ENCODE measurements around the gene ALX4. TPM values are rescaled to one million over a fixed set of nuclear protein-coding genes. Genes with fewer than 3 reads are reported as not detected.

Gene ALX4
- total and polyA plus RNA-seq, 4 experiments from 2014 or later = not detected

DNA sequence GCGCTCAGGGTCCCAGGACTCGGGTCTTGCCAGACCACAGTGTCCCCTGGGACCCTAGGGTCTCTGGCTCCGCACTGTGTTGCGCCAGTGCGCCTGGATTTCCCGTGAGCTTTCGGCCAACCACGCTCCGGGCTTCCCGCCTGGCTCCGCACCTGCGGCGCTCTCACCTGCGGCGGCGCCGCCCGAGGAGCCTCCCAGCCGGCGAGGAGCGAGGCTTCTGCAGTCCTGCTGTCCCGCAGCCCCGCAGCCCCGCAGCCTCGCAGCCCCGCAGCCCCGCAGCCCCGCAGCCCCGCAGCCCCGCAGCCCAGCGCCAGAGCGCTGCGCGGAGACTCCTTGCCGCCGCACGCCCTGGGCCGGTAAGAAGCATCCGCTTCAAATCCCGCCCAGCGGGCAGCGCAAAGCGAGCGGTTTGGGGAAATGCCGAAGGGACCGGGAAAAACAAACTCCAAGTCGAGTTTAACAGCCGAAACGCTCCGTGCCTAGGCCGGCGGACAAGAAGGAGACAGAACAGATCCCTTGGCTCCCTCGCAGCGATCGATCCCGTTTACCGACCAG lies 939 bp downstream of the ALX4 start:
- DNase-seq = no peak
- no peak overlapping the region for H3K27ac Mint-ChIP-seq
- Histone ChIP-seq H3K9me3 (ENCODE audit: control insufficient read depth in 1 of 2, low read length in 2 of 2) (no peaks in the 10 kb centered on the region), H3K36me3 (ENCODE audit: insufficient read depth, low read length) (no peaks in the 10 kb centered on the region), H3K27me3 (ENCODE audit: insufficient read depth, low read length) (peaks cover 56% of the 10 kb centered on the region), H3K4me3 (ENCODE audit: low read length in 2 of 2) (peak overlapping the region in 1 of 2 donors; percentile 19), H3K4me1 (ENCODE audit: insufficient read depth, low read length) (peaks cover 23% of the 10 kb centered on the region), H3K27ac (ENCODE audit: low read depth, low read length) (no peak overlapping the region)
- ChIA-PET CTCF (ENCODE audit: partially characterized antibody) (no interaction called here), POLR2A (ENCODE audit: partially characterized antibody) (no interaction called here)
- intact Hi-C loops (cut with micrococcal nuclease) = no loop called here
- H3K9me3 Mint-ChIP-seq = peaks cover 0 to 9% (median 0%) of the 10 kb centered on the region in 8 donors
- no peaks in the 10 kb centered on the region for H3K36me3 Mint-ChIP-seq
- H3K4me3 Mint-ChIP-seq = peak overlapping the region; percentile 57 to 82 (median 65)
- H3K27me3 Mint-ChIP-seq = peaks cover 58 to 69% of the 10 kb centered on the region in 2 donors
- H3K4me1 Mint-ChIP-seq = peaks cover 17 to 39% (median 25%) of the 10 kb centered on the region in 4 donors

DNA sequence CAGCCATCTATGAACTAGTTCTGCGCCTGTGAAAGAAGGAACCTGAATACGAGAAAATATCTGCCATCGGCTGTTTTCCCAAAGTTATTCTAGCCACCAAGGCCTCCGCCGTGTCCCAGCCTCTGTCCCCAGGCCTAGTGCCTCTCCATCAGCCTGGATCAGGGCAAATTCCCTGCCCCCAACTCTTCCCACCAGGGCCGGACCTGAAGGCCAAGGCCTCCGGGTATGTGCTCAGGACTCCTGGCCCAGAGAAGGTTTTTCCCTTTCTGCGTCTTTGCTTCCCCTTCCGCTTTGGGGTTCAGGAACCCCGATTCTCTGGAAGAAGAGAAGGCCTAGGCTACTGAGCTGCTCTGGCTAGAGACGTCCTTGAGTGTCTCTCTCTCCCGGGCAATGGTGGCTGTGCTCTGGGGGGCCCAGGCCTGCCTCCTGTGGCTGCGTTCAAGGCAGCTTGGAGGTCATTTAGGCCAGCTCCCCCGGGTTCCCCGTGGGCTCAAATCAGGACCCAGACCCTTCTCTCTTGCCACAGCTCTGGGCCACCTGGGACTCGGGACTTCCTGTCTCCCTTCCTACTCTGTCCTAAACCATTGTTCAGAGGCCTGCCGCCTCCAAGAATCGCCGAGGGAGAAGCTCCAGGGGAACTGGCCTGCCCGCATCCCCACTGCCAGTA lies 1.6 kb downstream of the ALX4 start:
- Mint-ChIP-seq H3K36me3 (no peaks in the 10 kb centered on the region), H3K9me3 (peaks cover 0 to 9% (median 0%) of the 10 kb centered on the region in 8 donors), H3K4me3 (peak overlapping the region in 6 of 8 donors; percentile 17 to 69 (median 50)), H3K27ac (no peak overlapping the region), H3K4me1 (peaks cover 19 to 45% (median 29%) of the 10 kb centered on the region in 4 donors), H3K27me3 (peaks cover 57 to 69% of the 10 kb centered on the region in 2 donors)
- Histone ChIP-seq H3K4me3 (ENCODE audit: low read length in 2 of 2) (no peak overlapping the region), H3K27ac (ENCODE audit: low read depth, low read length) (no peak overlapping the region), H3K4me1 (ENCODE audit: insufficient read depth, low read length) (peaks cover 25% of the 10 kb centered on the region), H3K27me3 (ENCODE audit: insufficient read depth, low read length) (peaks cover 51% of the 10 kb centered on the region), H3K36me3 (ENCODE audit: insufficient read depth, low read length) (no peaks in the 10 kb centered on the region), H3K9me3 (ENCODE audit: control insufficient read depth in 1 of 2, low read length in 2 of 2) (no peaks in the 10 kb centered on the region)
- ChIA-PET POLR2A (ENCODE audit: partially characterized antibody) (no interaction called here), CTCF (ENCODE audit: partially characterized antibody) (no interaction called here)
- intact Hi-C loops (cut with micrococcal nuclease) = no loop called here
- DNase-seq = no peak

DNA sequence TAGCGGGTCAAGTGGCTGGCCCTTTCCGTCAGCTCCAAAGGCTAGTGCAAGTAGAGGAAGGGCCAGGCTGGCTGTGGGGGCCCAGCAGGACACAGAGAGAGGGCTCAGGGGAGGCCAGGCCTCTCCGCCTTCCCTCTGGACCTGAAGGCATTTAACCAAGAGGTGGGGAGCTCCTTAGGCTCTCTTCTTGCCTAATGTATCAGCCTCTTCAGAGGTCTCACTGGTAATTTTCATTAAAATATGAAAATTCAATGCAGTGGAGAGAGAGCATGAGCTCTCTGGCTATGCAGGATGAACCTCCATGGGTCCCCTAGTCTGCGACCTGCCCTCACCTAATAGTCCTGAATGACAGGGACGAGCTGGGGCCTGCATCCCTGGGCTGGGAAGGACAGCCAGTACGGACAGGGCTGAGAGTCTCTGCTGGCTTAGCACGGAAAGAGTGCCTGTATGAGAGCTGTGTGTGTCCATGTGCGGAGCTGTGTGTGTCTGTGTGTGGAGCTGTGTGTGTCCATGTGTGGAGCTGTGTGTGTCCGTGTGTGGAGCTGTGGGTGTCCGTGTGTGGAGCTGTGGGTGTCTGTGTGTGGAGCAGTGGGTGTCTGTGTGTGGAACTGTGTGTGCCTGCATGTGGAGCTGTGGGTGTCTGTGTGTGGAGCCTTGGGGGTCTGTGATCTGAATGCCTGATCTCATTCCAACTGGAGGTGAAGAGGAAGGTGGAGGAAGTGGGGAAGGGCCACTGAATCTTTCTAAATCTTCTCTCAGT lies 2.4 kb downstream of the ALX4 start:
- Mint-ChIP-seq H3K27me3 (peaks cover 60 to 72% of the 10 kb centered on the region in 2 donors), H3K36me3 (no peaks in the 10 kb centered on the region), H3K9me3 (peaks cover 0 to 4% (median 0%) of the 10 kb centered on the region in 8 donors), H3K4me1 (peaks cover 19 to 49% (median 29%) of the 10 kb centered on the region in 4 donors), H3K27ac (no peak overlapping the region), H3K4me3 (peak overlapping the region in 7 of 8 donors; percentile 24 to 92 (median 54))
- POLR2A ChIA-PET (ENCODE audit: partially characterized antibody) = no interaction called here
- Histone ChIP-seq H3K36me3 (ENCODE audit: insufficient read depth, low read length) (no peaks in the 10 kb centered on the region), H3K4me1 (ENCODE audit: insufficient read depth, low read length) (peaks cover 25% of the 10 kb centered on the region), H3K4me3 (ENCODE audit: low read length in 2 of 2) (no peak overlapping the region), H3K27me3 (ENCODE audit: insufficient read depth, low read length) (peaks cover 54% of the 10 kb centered on the region), H3K27ac (ENCODE audit: low read depth, low read length) (no peak overlapping the region), H3K9me3 (ENCODE audit: control insufficient read depth in 1 of 2, low read length in 2 of 2) (no peaks in the 10 kb centered on the region)
- intact Hi-C loops (cut with micrococcal nuclease) = no loop called here
- CTCF ChIA-PET (ENCODE audit: partially characterized antibody) = no interaction called here
- no peak for DNase-seq

DNA sequence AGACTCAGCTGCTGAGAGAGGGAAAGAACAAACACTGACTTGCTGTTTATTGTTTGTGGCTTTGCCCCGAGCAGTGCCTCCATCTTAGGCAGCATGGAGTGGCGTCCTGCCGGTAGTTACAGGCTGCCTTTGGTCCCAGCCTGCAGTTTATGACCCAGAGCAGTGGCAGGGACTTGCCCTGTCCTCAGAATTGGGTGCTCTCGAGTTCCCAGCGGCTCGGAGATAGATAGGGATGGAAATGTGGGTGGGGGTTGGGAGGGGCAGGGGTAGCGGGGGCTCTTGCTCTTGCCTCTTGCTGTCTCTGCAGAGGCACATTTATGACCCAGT lies 3.1 kb downstream of the ALX4 start:
- Mint-ChIP-seq H3K4me3 (peak overlapping the region; percentile 72 to 93 (median 89)), H3K36me3 (no peaks in the 10 kb centered on the region), H3K27ac (no peak overlapping the region), H3K27me3 (peaks cover 61 to 70% of the 10 kb centered on the region in 2 donors), H3K4me1 (peaks cover 19 to 49% (median 26%) of the 10 kb centered on the region in 4 donors), H3K9me3 (peaks cover 0 to 2% (median 0%) of the 10 kb centered on the region in 8 donors)
- intact Hi-C loops (cut with micrococcal nuclease) = no loop called here
- Histone ChIP-seq H3K4me1 (ENCODE audit: insufficient read depth, low read length) (peaks cover 25% of the 10 kb centered on the region), H3K4me3 (ENCODE audit: low read length in 2 of 2) (no peak overlapping the region), H3K27ac (ENCODE audit: low read depth, low read length) (no peak overlapping the region), H3K9me3 (ENCODE audit: control insufficient read depth in 1 of 2, low read length in 2 of 2) (no peaks in the 10 kb centered on the region), H3K36me3 (ENCODE audit: insufficient read depth, low read length) (no peaks in the 10 kb centered on the region), H3K27me3 (ENCODE audit: insufficient read depth, low read length) (peaks cover 52% of the 10 kb centered on the region)
- ChIA-PET CTCF (ENCODE audit: partially characterized antibody) (no interaction called here), POLR2A (ENCODE audit: partially characterized antibody) (no interaction called here)
- DNase-seq = no peak

DNA sequence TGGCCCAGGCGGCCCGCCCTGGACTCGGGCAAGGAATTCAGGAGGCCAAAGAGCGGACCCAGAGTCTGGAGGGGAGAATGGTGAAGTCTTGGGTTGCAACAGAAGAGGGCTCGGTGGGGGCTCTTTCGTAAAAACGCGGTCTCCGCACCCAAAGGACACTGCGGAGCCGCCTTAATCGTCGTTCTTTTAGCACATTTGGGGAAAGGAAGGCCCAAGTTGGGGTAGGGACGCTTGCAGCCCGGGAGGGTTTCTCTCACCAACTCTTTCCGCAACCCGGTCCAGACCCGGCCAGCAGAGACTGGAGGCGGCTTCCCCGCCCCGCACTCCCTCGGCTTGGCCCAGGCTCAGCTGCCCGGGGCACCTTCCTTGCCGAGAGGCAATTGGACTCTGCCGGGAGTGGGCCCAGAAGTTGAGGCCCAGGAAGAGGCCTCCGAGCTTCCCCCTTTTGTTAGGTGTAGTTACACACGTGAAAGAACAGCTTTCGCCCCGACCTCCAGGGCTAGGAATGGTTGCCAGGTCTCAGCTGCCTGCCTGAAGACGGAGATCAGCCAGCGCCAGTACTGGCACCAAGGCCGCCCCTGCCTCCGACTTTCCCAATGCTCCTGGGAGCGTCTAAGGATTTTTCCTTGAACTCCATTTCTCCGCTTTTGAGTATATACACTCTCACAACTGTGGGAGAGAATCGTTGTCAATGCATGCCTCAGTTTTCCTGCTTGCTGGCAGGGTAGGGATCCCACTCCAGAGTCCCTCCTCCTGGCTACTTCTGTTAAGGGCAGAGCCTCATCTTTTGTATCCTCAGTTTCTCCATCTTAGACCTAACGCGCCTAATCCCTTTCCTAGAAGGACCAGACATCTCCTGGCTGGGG lies 3.7 kb downstream of the ALX4 start:
- no peaks in the 10 kb centered on the region for H3K36me3 Mint-ChIP-seq
- peak overlapping the region; percentile 86 to 93 (median 90) for H3K4me3 Mint-ChIP-seq
- no peak for DNase-seq
- ChIA-PET POLR2A (ENCODE audit: partially characterized antibody) (no interaction called here), CTCF (ENCODE audit: partially characterized antibody) (interaction anchor here (0.8 kb wide), 1 partner anchor 11 kb away, joined by 3 read pairs; no protein-coding TSS in a partner anchor)
- Histone ChIP-seq H3K27ac (ENCODE audit: low read depth, low read length) (no peak overlapping the region), H3K4me1 (ENCODE audit: insufficient read depth, low read length) (peaks cover 25% of the 10 kb centered on the region), H3K4me3 (ENCODE audit: low read length in 2 of 2) (peak overlapping the region in 1 of 2 donors; percentile 52), H3K9me3 (ENCODE audit: control insufficient read depth in 1 of 2, low read length in 2 of 2) (no peaks in the 10 kb centered on the region), H3K36me3 (ENCODE audit: insufficient read depth, low read length) (no peaks in the 10 kb centered on the region), H3K27me3 (ENCODE audit: insufficient read depth, low read length) (peaks cover 54% of the 10 kb centered on the region)
- H3K27me3 Mint-ChIP-seq = peaks cover 60 to 69% of the 10 kb centered on the region in 2 donors
- peaks cover 0 to 2% (median 0%) of the 10 kb centered on the region in 8 donors for H3K9me3 Mint-ChIP-seq
- peaks cover 19 to 49% (median 24%) of the 10 kb centered on the region in 4 donors for H3K4me1 Mint-ChIP-seq
- intact Hi-C loops (cut with micrococcal nuclease) = no loop called here
- peak overlapping the region in 1 of 7 donors; percentile 2 for H3K27ac Mint-ChIP-seq

DNA sequence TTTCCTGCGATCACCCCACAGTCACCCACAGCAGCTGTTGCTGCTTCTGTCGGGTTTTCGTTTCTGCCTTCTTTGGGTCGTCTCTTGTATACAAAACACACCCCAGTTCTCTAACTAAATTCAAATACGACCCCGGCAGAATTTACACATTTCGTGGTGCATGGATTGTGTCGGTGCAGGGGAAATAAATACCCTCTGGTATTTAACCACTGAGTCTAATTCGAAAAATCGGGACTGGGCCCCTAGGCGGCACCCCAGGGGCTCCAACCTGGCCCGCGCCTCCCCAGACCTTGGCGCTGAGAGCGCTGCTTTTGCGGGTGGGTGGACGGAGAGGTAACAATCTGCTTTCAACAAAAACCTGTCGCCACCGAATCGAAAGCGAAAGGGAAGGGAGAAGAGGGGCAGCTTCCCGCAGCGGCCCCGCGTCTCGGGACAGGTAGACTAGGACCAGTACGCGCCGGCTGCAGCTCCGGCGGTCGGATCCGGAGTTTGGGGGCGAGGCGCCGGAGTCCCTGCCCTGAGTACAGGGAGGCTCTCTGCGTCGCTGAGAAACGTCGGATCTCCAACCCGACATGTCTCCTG lies 4.4 kb downstream of the ALX4 start:
- Histone ChIP-seq H3K27me3 (ENCODE audit: insufficient read depth, low read length) (peaks cover 49% of the 10 kb centered on the region), H3K4me3 (ENCODE audit: low read length in 2 of 2) (peak overlapping the region; percentile 52 to 61), H3K4me1 (ENCODE audit: insufficient read depth, low read length) (peaks cover 25% of the 10 kb centered on the region), H3K36me3 (ENCODE audit: insufficient read depth, low read length) (no peaks in the 10 kb centered on the region), H3K9me3 (ENCODE audit: control insufficient read depth in 1 of 2, low read length in 2 of 2) (no peaks in the 10 kb centered on the region), H3K27ac (ENCODE audit: low read depth, low read length) (no peak overlapping the region)
- Mint-ChIP-seq H3K4me3 (peak overlapping the region; percentile 86 to 93 (median 90)), H3K27me3 (peaks cover 57 to 65% of the 10 kb centered on the region in 2 donors), H3K27ac (peak overlapping the region in 2 of 7 donors; percentile 2 to 17), H3K36me3 (no peaks in the 10 kb centered on the region), H3K4me1 (peaks cover 19 to 44% (median 24%) of the 10 kb centered on the region in 4 donors), H3K9me3 (peaks cover 0 to 2% (median 0%) of the 10 kb centered on the region in 8 donors)
- POLR2A ChIA-PET (ENCODE audit: partially characterized antibody) = no interaction called here
- intact Hi-C loops (cut with micrococcal nuclease) = no loop called here
- DNase-seq = peak in 3 of 5 donors; percentile 17 to 28 (median 27)
- CTCF ChIA-PET (ENCODE audit: partially characterized antibody) = interaction anchor here (0.8 kb wide), 1 partner anchor 12 kb away, joined by 3 read pairs; no protein-coding TSS in a partner anchor

Data from CD4-positive, alpha-beta memory T cell (primary cell).